ENCODE measurements around the gene ADAM23.

The ADAM23 gene

GRCh38 chr2:206443735-206444527 is 599 bp downstream of the ADAM23 start:
- peak; percentile 8 for DNase-seq

- no peak for DNase-seq
These were observed 2.6 kb downstream of the ADAM23 start for GRCh38 chr2:206445948-206446347.

- DNase-seq: no peak
These were observed 8.9 kb downstream of the ADAM23 start for GRCh38 chr2:206452242-206452641.

GRCh38 chr2:206452750-206453149 is 9.4 kb downstream of the ADAM23 start:
- DNase-seq: no peak

GRCh38 chr2:206456078-206456754 is 12.9 kb downstream of the ADAM23 start:
- no peak for DNase-seq

- DNase-seq: no peak
These were observed 13.9 kb downstream of the ADAM23 start for GRCh38 chr2:206457188-206457634.

GRCh38 chr2:206462240-206462854 is 19.0 kb downstream of the ADAM23 start:
- DNase-seq: no peak

- no peak for DNase-seq
These were observed 20.4 kb downstream of the ADAM23 start for GRCh38 chr2:206463685-206464084.

GRCh38 chr2:206464597-206464996 is 21.3 kb downstream of the ADAM23 start:
- no peak for DNase-seq

- no peak for DNase-seq
These were observed 28.3 kb downstream of the ADAM23 start for GRCh38 chr2:206471524-206472062.

- no peak for DNase-seq
These were observed 28.8 kb downstream of the ADAM23 start for GRCh38 chr2:206472094-206472493.

GRCh38 chr2:206474099-206474498 is 30.8 kb downstream of the ADAM23 start:
- no peak for DNase-seq

GRCh38 chr2:206477296-206477695 is 34.0 kb downstream of the ADAM23 start:
- peak; percentile 90 for DNase-seq

GRCh38 chr2:206478340-206478739 is 35.0 kb downstream of the ADAM23 start:
- DNase-seq: no peak

GRCh38 chr2:206480161-206480560 is 36.8 kb downstream of the ADAM23 start:
- DNase-seq: no peak

GRCh38 chr2:206480620-206481019 is 37.3 kb downstream of the ADAM23 start:
- no peak for DNase-seq

- DNase-seq: no peak
These were observed 37.7 kb downstream of the ADAM23 start for GRCh38 chr2:206481056-206481455.

- DNase-seq: no peak
These were observed 38.8 kb downstream of the ADAM23 start for GRCh38 chr2:206482123-206482522.

GRCh38 chr2:206482633-206483032 is 39.3 kb downstream of the ADAM23 start:
- no peak for DNase-seq

GRCh38 chr2:206488053-206488452 is 44.7 kb downstream of the ADAM23 start:
- no peak for DNase-seq

- no peak for DNase-seq
These were observed 45.3 kb downstream of the ADAM23 start for GRCh38 chr2:206488623-206489022.

GRCh38 chr2:206494061-206494460 is 50.7 kb downstream of the ADAM23 start:
- DNase-seq: no peak

- DNase-seq: no peak
These were observed 59.4 kb downstream of the ADAM23 start for GRCh38 chr2:206502729-206503128.

GRCh38 chr2:206511283-206511682 is 68.0 kb downstream of the ADAM23 start:
- DNase-seq: no peak

Measured in NCI-H1436 treated with DMSO at 0.1 percent for 48 hours (cell line).